ENCODE results near the gene MYO7A. TPM values are rescaled to one million over a fixed set of nuclear protein-coding genes. Genes with fewer than 3 reads are reported as not detected.

The MYO7A gene
- total and polyA plus RNA-seq, 2 donors (not counting 3 experiments of a cell fraction or from before 2014, with no cell fraction given), result 1.3 to 3.6 TPM

- no peak overlapping the region for H3K27ac ChIP-seq (ENCODE audit: insufficient read depth, low read depth, low read length)
- ChIA-PET CTCF (no interaction called here), POLR2A (no interaction called here)
- dilution Hi-C loops (cut with MboI; ENCODE audit: extremely low pct_ligation_motif_present, low sequenced_read_pairs), result no loop called here
- FAIRE-seq (no peak), DNase-seq (ENCODE audit: low read depth, low spot score) (no peak)
- TF ChIP-seq GATA2 (IDR thresholded peaks at IDR 0.05; ENCODE audit: insufficient read depth, insufficient read length, low read depth, low read length) (no peak), MYC (IDR thresholded peaks at IDR 0.05; ENCODE audit: low read depth, low read length) (no peak), POLR2A (IDR thresholded peaks at IDR 0.05; ENCODE audit: low read depth, low read length) (no peak)
- intact Hi-C loops (cut with micrococcal nuclease), result no loop called here
- no TSS peak for BruUV-seq (replicated peaks)
- H3K36me3 ChIP-seq (ENCODE audit: control insufficient read depth in 2 of 2, extremely low read depth in 1 of 2, insufficient read depth in 2 of 2, low read length in 2 of 2), result no peaks in the 10 kb centered on the region
- no peak overlapping the region for H3K9ac ChIP-seq (replicated peaks; ENCODE audit: extremely low read depth, insufficient read depth, low read length)
- no peaks in the 10 kb centered on the region for H3K9me1 ChIP-seq (replicated peaks; ENCODE audit: control insufficient read depth, extremely low read depth, insufficient read depth, low read length)
- no peak overlapping the region for H3K4me3 ChIP-seq (replicated peaks in 1 of 3; ENCODE audit: insufficient read depth in 1 of 3, low read depth in 1 of 3, low read length in 3 of 3)
- no peak overlapping the region for H2AFZ ChIP-seq (ENCODE audit: low read depth, low read length)
- H3K9me3 ChIP-seq (replicated peaks; ENCODE audit: control insufficient read depth, insufficient read depth, low read length), result no peaks in the 10 kb centered on the region
- H3K79me2 ChIP-seq (ENCODE audit: control insufficient read depth, insufficient read depth, low read length), result no peaks in the 10 kb centered on the region
- no peaks in the 10 kb centered on the region for H4K20me1 ChIP-seq (replicated peaks; ENCODE audit: control insufficient read depth, extremely low read depth, insufficient read depth, low read length)
- H3K4me1 ChIP-seq (ENCODE audit: control insufficient read depth, extremely low read depth, insufficient read depth, low read length), result no peaks in the 10 kb centered on the region
- no peak overlapping the region for H3K4me2 ChIP-seq (ENCODE audit: insufficient read depth, low read length)
- peaks cover 0 to 5% of the 10 kb centered on the region in 2 experiments for H3K27me3 ChIP-seq (ENCODE audit: control insufficient read depth in 2 of 2, insufficient read depth in 2 of 2, low read length in 2 of 2)
Observed at GRCh38 chr11:77151804-77152509, 23.9 kb downstream of the MYO7A start.

GRCh38 chr11:77152846-77153245, 24.8 kb downstream of the MYO7A start:
- Histone ChIP-seq H3K9me3 (replicated peaks; ENCODE audit: control insufficient read depth, insufficient read depth, low read length) (no peaks in the 10 kb centered on the region), H4K20me1 (replicated peaks; ENCODE audit: control insufficient read depth, extremely low read depth, insufficient read depth, low read length) (no peaks in the 10 kb centered on the region), H3K4me2 (ENCODE audit: insufficient read depth, low read length) (no peak overlapping the region), H3K4me1 (ENCODE audit: control insufficient read depth, extremely low read depth, insufficient read depth, low read length) (no peaks in the 10 kb centered on the region), H3K4me3 (replicated peaks in 1 of 3; ENCODE audit: insufficient read depth in 1 of 3, low read depth in 1 of 3, low read length in 3 of 3) (no peak overlapping the region), H3K27me3 (ENCODE audit: control insufficient read depth in 2 of 2, insufficient read depth in 2 of 2, low read length in 2 of 2) (peaks cover 0 to 5% of the 10 kb centered on the region in 2 experiments), H3K9ac (replicated peaks; ENCODE audit: extremely low read depth, insufficient read depth, low read length) (no peak overlapping the region), H2AFZ (ENCODE audit: low read depth, low read length) (no peak overlapping the region), H3K36me3 (ENCODE audit: control insufficient read depth in 2 of 2, extremely low read depth in 1 of 2, insufficient read depth in 2 of 2, low read length in 2 of 2) (no peaks in the 10 kb centered on the region), H3K79me2 (ENCODE audit: control insufficient read depth, insufficient read depth, low read length) (no peaks in the 10 kb centered on the region), H3K27ac (ENCODE audit: insufficient read depth, low read depth, low read length) (no peak overlapping the region), H3K9me1 (replicated peaks; ENCODE audit: control insufficient read depth, extremely low read depth, insufficient read depth, low read length) (no peaks in the 10 kb centered on the region)
- POLR2A ChIA-PET, result no interaction called here
- no TSS peak for BruUV-seq (replicated peaks)
- CTCF ChIA-PET, result interaction anchor here (2.1 kb wide), 1 partner anchor 26 kb away, joined by 9 read pairs; no protein-coding TSS in a partner anchor
- no peak for TF ChIP-seq JUN (IDR thresholded peaks at IDR 0.05; ENCODE audit: borderline replicate concordance, insufficient read depth, insufficient read length, low read depth)
- no peak for TF ChIP-seq POLR2AphosphoS5 (IDR thresholded peaks at IDR 0.05; ENCODE audit: insufficient read depth, low read depth, low read length)
- TF ChIP-seq CTCF (IDR thresholded peaks at IDR 0.05; ENCODE audit: extremely low read depth in 1 of 2, insufficient read depth in 1 of 2, low read depth in 1 of 2, low read length in 2 of 2), result no peak
- TF ChIP-seq MAX (IDR thresholded peaks at IDR 0.05; ENCODE audit: insufficient read depth, insufficient read length), result no peak
- TF ChIP-seq MYC (IDR thresholded peaks at IDR 0.05; ENCODE audit: low read depth, low read length), result no peak
- no peak for TF ChIP-seq FOS (IDR thresholded peaks at IDR 0.05; ENCODE audit: borderline replicate concordance, insufficient read depth, low read length)
- no peak for TF ChIP-seq GATA2 (IDR thresholded peaks at IDR 0.05; ENCODE audit: insufficient read depth, insufficient read length, low read depth, low read length)
- no peak for TF ChIP-seq POLR2A (IDR thresholded peaks at IDR 0.05; ENCODE audit: low read depth, low read length)
- no peak for TF ChIP-seq EZH2 (IDR thresholded peaks at IDR 0.05; ENCODE audit: borderline replicate concordance, low read depth, low read length, severe bottlenecking)
- FAIRE-seq, result no peak
- dilution Hi-C loops (cut with MboI; ENCODE audit: extremely low pct_ligation_motif_present, low sequenced_read_pairs) (no loop called here), intact Hi-C loops (cut with micrococcal nuclease) (no loop called here)
- no peak for DNase-seq (ENCODE audit: low read depth, low spot score)

Measured in endothelial cell of umbilical vein (primary cell).